Mammary epithelial cell (primary cell): Measurements from ENCODE around the gene LLCFC1.

ENCODE experiments used
- EZH2 ChIP-seq: IDR thresholded peaks from 2 replicates; pipeline ENCODE4 v1.6.1; 2012; ENCODE audit warnings: low read length, inconsistent platforms, borderline replicate concordance
- TF ChIP-seq, protein P1 (sequence below), 2 donors: IDR thresholded peaks in 1 of 2; conservative IDR thresholded peaks in 1 of 2; 2 replicates each; pipeline ENCODE4 v1.5.1; 2011 to 2012; ENCODE audit warnings: inconsistent platforms in 2 of 2, low read length in 2 of 2, mild to moderate bottlenecking in 2 of 2, control low read depth in 1 of 2, low read depth in 1 of 2; ENCODE audit not compliant: insufficient read depth in 1 of 2; ENCODE audit errors: extremely low read depth in 1 of 2

DNA sequence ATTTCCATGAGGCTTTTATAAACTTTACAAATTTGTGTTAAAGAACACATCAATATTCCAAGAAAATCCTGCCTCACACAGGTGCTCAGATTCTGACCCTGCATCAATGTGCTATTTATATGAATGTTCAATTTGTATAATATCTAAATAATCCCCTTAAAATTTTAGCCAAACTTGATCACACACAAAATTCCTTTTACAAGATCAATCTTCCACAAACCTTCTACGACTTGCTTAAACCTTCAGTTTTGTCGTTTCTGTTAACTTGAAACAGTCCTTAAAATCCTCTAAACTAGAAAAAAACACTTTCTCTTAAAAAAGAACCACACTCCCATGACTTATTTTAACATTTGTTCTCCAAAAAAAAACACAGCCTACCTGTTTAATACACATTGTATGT lies 33.5 kb upstream of the LLCFC1 start:
- TF ChIP-seq, protein P1, sequence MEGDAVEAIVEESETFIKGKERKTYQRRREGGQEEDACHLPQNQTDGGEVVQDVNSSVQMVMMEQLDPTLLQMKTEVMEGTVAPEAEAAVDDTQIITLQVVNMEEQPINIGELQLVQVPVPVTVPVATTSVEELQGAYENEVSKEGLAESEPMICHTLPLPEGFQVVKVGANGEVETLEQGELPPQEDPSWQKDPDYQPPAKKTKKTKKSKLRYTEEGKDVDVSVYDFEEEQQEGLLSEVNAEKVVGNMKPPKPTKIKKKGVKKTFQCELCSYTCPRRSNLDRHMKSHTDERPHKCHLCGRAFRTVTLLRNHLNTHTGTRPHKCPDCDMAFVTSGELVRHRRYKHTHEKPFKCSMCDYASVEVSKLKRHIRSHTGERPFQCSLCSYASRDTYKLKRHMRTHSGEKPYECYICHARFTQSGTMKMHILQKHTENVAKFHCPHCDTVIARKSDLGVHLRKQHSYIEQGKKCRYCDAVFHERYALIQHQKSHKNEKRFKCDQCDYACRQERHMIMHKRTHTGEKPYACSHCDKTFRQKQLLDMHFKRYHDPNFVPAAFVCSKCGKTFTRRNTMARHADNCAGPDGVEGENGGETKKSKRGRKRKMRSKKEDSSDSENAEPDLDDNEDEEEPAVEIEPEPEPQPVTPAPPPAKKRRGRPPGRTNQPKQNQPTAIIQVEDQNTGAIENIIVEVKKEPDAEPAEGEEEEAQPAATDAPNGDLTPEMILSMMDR (conservative IDR thresholded peaks at IDR 0.05 in 1 of 2, IDR thresholded peaks at IDR 0.05 in 1 of 2; ENCODE audit: extremely low read depth in 1 of 2, insufficient read depth in 1 of 2, low read depth in 1 of 2, low read length in 2 of 2), result no peak
- no peak for TF ChIP-seq EZH2
